Neural cell (in vitro differentiated cells): Measurements from ENCODE around the gene GTF2IRD1. TPM values are rescaled to one million over a fixed set of nuclear protein-coding genes. Genes with fewer than 3 reads are reported as not detected.

Experiments used
- H2AFZ ChIP-seq: fragments of 200-600, 300-800 bp; sonication (generic), shearing (Covaris generic); 2 replicates; pipeline ENCODE4 v1.6.0; 2014; ENCODE audit warnings: low read depth, mild to moderate bottlenecking, antibody characterized with exemption, low read length, moderate library complexity
- H3F3A ChIP-seq: fragments of 200-600 bp; shearing (Covaris generic); 2 replicates; pipeline ENCODE4 v1.6.1; 2016; ENCODE audit warnings: mild to moderate bottlenecking, moderate library complexity, mixed read lengths, antibody characterized with exemption, low read length; ENCODE audit not compliant: insufficient read depth, poor library complexity, severe bottlenecking
- H3K27ac ChIP-seq: fragments of 200-600, 300-800 bp; sonication (generic), shearing (Covaris generic); 2 replicates; pipeline ENCODE4 v1.5.1; 2014; ENCODE audit warnings: mild to moderate bottlenecking, low read length, moderate library complexity
- H3K27me3 ChIP-seq: fragments of 300-800, 200-600 bp; sonication (generic), shearing (Covaris generic); 2 replicates; pipeline ENCODE4 v1.6.0; 2014; ENCODE audit warnings: mild to moderate bottlenecking, low read depth, low read length, moderate library complexity; ENCODE audit not compliant: insufficient read depth
- H3K36me3 ChIP-seq: fragments of 300-800, 200-600 bp; sonication (generic), shearing (Covaris generic); 2 replicates; pipeline ENCODE4 v1.5.1; 2014; ENCODE audit warnings: mild to moderate bottlenecking, antibody characterized with exemption, low read length, moderate library complexity; ENCODE audit not compliant: insufficient read depth
- H3K4me2 ChIP-seq: fragments of 300-800, 200-600 bp; sonication (generic), shearing (Covaris generic); 2 replicates; pipeline ENCODE4 v1.6.0; 2014; ENCODE audit warnings: mild to moderate bottlenecking, low read length
- H3K4me3 ChIP-seq: fragments of 300-800, 200-600 bp; sonication (generic), shearing (Covaris generic); 2 replicates; pipeline ENCODE4 v1.5.1; 2014; ENCODE audit warnings: mild to moderate bottlenecking, low read length, moderate library complexity
- H3K79me2 ChIP-seq: fragments of 200-600 bp; shearing (Covaris generic); replicated peaks from 2 replicates; pipeline ENCODE4 v1.6.0; 2014; ENCODE audit warnings: mild to moderate bottlenecking, low read length, moderate library complexity; ENCODE audit not compliant: insufficient read depth
- H3K9ac ChIP-seq: fragments of 300-800, 200-600 bp; sonication (generic), shearing (Covaris generic); 2 replicates; pipeline ENCODE4 v1.6.1; 2016; ENCODE audit warnings: mild to moderate bottlenecking, low read length, mixed read lengths
- H3K9me2 ChIP-seq: fragments of 200-600 bp; shearing (Covaris generic); 2 replicates; pipeline ENCODE4 v1.6.1; 2016; ENCODE audit warnings: mild to moderate bottlenecking, low read length, mixed read lengths; ENCODE audit not compliant: insufficient read depth
- H3K9me3 ChIP-seq: fragments of 200-600, 300-800 bp; sonication (generic), shearing (Covaris generic); 2 replicates; pipeline ENCODE4 v1.6.1; 2016; ENCODE audit warnings: mild to moderate bottlenecking, mixed run types, low read length, moderate library complexity, mixed read lengths
- H4K20me1 ChIP-seq: fragments of 200-600 bp; shearing (Covaris generic); 2 replicates; pipeline ENCODE4 v1.6.1; 2016; ENCODE audit warnings: mild to moderate bottlenecking, mixed run types; ENCODE audit not compliant: insufficient read depth
- EP300 ChIP-seq: fragments of 450-650 bp; conservative IDR thresholded peaks from 2 replicates; pipeline ENCODE4 v1.6.1; 2014; ENCODE audit warnings: antibody characterized with exemption, mild to moderate bottlenecking, moderate library complexity; ENCODE audit not compliant: poor library complexity, severe bottlenecking
- EZH2 ChIP-seq: fragments of 200-600, 300-800 bp; shearing (Covaris generic), sonication (generic); IDR thresholded peaks from 2 replicates; pipeline ENCODE4 v1.6.1; 2014; ENCODE audit warnings: antibody characterized with exemption, low read length, borderline replicate concordance, mild to moderate bottlenecking; ENCODE audit not compliant: insufficient read depth, poor library complexity, severe bottlenecking
- MXI1 ChIP-seq: fragments of 450-650 bp; conservative IDR thresholded peaks from 2 replicates; pipeline ENCODE4 v1.6.1; 2014; ENCODE audit warnings: antibody characterized with exemption, mild to moderate bottlenecking; ENCODE audit not compliant: poor library complexity, severe bottlenecking
- POLR2AphosphoS5 ChIP-seq: IDR thresholded peaks from 2 replicates; pipeline ENCODE4 v1.6.1; 2012
- RAD21 ChIP-seq: fragments of 450-650 bp; conservative IDR thresholded peaks from 2 replicates; pipeline ENCODE4 v1.6.1; 2014; ENCODE audit warnings: antibody characterized with exemption, mild to moderate bottlenecking, moderate library complexity
- SMC3 ChIP-seq: fragments of 450-650 bp; conservative IDR thresholded peaks from 2 replicates; pipeline ENCODE4 v1.6.1; 2014; ENCODE audit warnings: antibody characterized with exemption, mild to moderate bottlenecking, moderate library complexity; ENCODE audit not compliant: poor library complexity
- TAF1 ChIP-seq: IDR thresholded peaks from 2 replicates; pipeline ENCODE4 v1.6.1; 2012; ENCODE audit warnings: low read depth
- polyA plus RNA-seq: library from polyadenylated mRNA; depleted of rRNA; stranded (reverse); fragments of >200 nt; gene quantifications from 2 replicates; pipeline ENCODE4 v1.2.3, GENCODE V29; 2014
- TF ChIP-seq, protein P1 (sequence below): fragments of 450-650 bp; IDR thresholded peaks from 2 replicates; pipeline ENCODE4 v1.5.1; 2014; ENCODE audit warnings: antibody characterized with exemption, mild to moderate bottlenecking, moderate library complexity; ENCODE audit not compliant: poor library complexity, severe bottlenecking
- TF ChIP-seq, protein P2 (sequence below): IDR thresholded peaks from 2 replicates; pipeline ENCODE4 v1.6.1; 2012; ENCODE audit warnings: borderline replicate concordance

The GTF2IRD1 gene
- polyA plus RNA-seq, 1 donor from 2014 or later = 31.9 TPM

DNA sequence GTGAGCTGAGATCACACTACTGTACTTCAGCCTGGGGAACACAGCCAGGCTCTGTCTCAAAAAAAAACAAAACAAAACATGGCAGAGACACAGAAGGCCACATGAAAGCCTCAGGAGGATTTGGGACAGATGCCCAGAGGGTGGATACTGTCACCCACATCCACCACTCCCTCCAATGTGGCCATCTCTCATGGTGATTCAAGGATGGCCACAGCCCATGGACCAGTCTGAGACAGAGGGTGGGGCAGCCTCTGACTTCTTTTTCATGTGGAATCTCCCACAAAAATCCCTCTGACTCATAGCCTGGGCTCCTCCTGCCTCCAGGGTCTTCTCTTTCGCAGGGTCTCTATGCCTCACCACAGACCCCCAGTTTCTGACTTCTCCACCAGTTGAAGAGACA, 144.9 kb downstream of the GTF2IRD1 start:
- no peaks in the 10 kb centered on the region for H4K20me1 ChIP-seq
- H3K4me2 ChIP-seq = no peak overlapping the region
- H3K36me3 ChIP-seq = no peaks in the 10 kb centered on the region
- no peaks in the 10 kb centered on the region for H3F3A ChIP-seq
- H3K9me3 ChIP-seq = no peaks in the 10 kb centered on the region
- H2AFZ ChIP-seq = no peak overlapping the region
- H3K9ac ChIP-seq = no peak overlapping the region
- H3K9me2 ChIP-seq = no peaks in the 10 kb centered on the region
- no peak for TF ChIP-seq SMC3
- no peak for TF ChIP-seq TAF1
- no peak for TF ChIP-seq RAD21
- TF ChIP-seq POLR2AphosphoS5 = no peak
- no peak for TF ChIP-seq EZH2
- TF ChIP-seq MXI1 = no peak
- no peak for TF ChIP-seq EP300
- TF ChIP-seq, protein P1, sequence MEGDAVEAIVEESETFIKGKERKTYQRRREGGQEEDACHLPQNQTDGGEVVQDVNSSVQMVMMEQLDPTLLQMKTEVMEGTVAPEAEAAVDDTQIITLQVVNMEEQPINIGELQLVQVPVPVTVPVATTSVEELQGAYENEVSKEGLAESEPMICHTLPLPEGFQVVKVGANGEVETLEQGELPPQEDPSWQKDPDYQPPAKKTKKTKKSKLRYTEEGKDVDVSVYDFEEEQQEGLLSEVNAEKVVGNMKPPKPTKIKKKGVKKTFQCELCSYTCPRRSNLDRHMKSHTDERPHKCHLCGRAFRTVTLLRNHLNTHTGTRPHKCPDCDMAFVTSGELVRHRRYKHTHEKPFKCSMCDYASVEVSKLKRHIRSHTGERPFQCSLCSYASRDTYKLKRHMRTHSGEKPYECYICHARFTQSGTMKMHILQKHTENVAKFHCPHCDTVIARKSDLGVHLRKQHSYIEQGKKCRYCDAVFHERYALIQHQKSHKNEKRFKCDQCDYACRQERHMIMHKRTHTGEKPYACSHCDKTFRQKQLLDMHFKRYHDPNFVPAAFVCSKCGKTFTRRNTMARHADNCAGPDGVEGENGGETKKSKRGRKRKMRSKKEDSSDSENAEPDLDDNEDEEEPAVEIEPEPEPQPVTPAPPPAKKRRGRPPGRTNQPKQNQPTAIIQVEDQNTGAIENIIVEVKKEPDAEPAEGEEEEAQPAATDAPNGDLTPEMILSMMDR = no peak
- TF ChIP-seq, protein P2, sequence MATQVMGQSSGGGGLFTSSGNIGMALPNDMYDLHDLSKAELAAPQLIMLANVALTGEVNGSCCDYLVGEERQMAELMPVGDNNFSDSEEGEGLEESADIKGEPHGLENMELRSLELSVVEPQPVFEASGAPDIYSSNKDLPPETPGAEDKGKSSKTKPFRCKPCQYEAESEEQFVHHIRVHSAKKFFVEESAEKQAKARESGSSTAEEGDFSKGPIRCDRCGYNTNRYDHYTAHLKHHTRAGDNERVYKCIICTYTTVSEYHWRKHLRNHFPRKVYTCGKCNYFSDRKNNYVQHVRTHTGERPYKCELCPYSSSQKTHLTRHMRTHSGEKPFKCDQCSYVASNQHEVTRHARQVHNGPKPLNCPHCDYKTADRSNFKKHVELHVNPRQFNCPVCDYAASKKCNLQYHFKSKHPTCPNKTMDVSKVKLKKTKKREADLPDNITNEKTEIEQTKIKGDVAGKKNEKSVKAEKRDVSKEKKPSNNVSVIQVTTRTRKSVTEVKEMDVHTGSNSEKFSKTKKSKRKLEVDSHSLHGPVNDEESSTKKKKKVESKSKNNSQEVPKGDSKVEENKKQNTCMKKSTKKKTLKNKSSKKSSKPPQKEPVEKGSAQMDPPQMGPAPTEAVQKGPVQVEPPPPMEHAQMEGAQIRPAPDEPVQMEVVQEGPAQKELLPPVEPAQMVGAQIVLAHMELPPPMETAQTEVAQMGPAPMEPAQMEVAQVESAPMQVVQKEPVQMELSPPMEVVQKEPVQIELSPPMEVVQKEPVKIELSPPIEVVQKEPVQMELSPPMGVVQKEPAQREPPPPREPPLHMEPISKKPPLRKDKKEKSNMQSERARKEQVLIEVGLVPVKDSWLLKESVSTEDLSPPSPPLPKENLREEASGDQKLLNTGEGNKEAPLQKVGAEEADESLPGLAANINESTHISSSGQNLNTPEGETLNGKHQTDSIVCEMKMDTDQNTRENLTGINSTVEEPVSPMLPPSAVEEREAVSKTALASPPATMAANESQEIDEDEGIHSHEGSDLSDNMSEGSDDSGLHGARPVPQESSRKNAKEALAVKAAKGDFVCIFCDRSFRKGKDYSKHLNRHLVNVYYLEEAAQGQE = no peak
- H3K79me2 ChIP-seq = no peaks in the 10 kb centered on the region
- no peak overlapping the region for H3K4me3 ChIP-seq
- no peaks in the 10 kb centered on the region for H3K27me3 ChIP-seq
- H3K27ac ChIP-seq = no peak overlapping the region

DNA sequence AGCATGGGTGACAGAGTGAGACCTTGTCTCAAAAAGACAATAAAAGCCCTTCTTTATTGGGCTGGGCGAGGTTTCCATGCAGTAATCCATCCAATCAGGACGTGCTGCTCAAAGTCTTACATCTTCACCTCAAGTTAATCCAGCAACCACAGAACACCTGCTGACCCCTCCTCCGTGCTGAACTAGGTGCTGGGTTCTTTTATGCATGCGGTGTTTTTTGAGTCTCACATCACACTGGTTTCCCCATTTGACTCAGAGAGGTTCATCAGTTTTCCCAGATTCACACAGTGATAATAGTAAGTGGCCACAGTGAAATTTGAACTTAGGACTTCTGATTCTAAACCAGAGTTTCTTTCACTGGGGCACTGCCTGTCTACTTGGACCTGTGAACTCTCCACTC, 145.5 kb downstream of the GTF2IRD1 start:
- Histone ChIP-seq H3F3A (no peaks in the 10 kb centered on the region), H3K4me2 (no peak overlapping the region), H2AFZ (no peak overlapping the region), H3K4me3 (no peak overlapping the region), H3K9me2 (no peaks in the 10 kb centered on the region), H3K36me3 (no peaks in the 10 kb centered on the region), H4K20me1 (no peaks in the 10 kb centered on the region), H3K27ac (no peak overlapping the region), H3K27me3 (no peaks in the 10 kb centered on the region), H3K79me2 (no peaks in the 10 kb centered on the region), H3K9ac (no peak overlapping the region), H3K9me3 (no peaks in the 10 kb centered on the region)
- TF ChIP-seq RAD21 = no peak
- TF ChIP-seq EZH2 = no peak
- TF ChIP-seq EP300 = no peak
- TF ChIP-seq TAF1 = no peak
- TF ChIP-seq POLR2AphosphoS5 = no peak
- TF ChIP-seq SMC3 = no peak
- TF ChIP-seq, protein P2 = no peak
- TF ChIP-seq, protein P1 = no peak
- no peak for TF ChIP-seq MXI1
